Fibroblast of skin of left quadriceps (primary cell): ENCODE data around the gene GOLPH3L.
"Not testable (repeated sequence)": the region's sequence is repeated elsewhere in the genome, so short reads cannot be mapped to it uniquely, and the experiment has no call there.

Experiments used
- DNase-seq, 2 experiments: peaks; one replicate each; pipeline ENCODE4 v3.0.0-alpha.2; 2013; ENCODE audit warnings: low read depth in 2 of 2

GOLPH3L gene

DNA sequence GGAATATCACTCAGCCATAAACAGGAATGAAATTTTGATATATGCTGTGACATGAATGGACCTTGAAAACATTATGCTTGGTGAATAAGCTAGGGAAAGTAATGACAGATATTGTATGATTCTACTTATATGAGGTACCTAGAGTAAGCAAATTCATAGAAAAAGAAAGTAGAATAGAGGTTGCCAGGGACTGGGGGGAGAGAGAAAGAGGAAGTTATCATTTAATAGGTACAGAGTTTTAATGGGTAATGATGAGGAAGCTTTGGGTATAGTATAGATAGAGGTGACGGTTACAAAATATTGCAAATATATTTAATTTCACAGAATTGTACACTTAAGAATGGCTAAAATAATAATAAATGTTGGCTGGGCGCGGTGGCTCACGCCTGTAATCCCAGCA lies 36.4 kb downstream of the GOLPH3L start:
- DNase-seq: no peak

DNA sequence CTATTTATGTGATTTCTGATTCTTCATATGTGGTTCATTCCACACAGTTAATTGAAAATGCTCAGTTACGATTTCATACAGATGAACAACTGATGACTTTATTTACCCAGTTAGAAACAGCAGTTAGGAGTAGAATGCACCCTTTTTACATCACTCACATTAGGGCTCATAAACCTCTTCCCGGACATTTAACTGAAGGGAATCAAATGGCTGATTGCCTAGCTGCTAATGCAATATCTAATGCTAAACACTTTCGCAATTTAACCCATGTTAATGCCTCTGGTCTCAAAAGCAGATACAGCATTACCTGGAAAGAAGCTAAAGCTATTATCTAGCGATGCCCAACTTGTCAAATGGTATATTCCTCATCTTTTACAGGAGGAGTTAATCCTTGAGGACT lies 39.9 kb downstream of the GOLPH3L start:
- DNase-seq: not testable (repeated sequence)

DNA sequence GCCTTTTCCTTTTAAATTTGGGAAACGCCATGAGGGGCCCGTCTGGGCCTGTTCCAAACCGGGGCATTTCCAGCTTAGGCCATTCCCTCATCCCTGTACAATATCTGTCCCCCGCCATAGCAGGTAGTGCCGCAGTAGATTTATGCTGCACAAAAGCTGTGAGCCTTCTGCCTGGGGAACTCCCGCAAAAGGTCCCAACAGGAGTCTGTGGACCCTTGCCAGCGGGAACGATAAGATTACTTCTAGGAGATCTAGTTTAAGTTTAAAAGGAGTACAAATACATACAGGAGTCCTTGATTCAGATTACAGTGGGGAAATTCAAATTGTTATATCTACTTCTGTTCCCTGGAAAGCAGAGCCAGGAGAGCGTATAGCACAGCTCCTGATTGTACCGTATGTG lies 42.3 kb downstream of the GOLPH3L start:
- DNase-seq: not testable (repeated sequence)

- DNase-seq: no peak
Observed at GRCh38 chr1:150650193-150650592, 46.8 kb downstream of the GOLPH3L start.

DNA sequence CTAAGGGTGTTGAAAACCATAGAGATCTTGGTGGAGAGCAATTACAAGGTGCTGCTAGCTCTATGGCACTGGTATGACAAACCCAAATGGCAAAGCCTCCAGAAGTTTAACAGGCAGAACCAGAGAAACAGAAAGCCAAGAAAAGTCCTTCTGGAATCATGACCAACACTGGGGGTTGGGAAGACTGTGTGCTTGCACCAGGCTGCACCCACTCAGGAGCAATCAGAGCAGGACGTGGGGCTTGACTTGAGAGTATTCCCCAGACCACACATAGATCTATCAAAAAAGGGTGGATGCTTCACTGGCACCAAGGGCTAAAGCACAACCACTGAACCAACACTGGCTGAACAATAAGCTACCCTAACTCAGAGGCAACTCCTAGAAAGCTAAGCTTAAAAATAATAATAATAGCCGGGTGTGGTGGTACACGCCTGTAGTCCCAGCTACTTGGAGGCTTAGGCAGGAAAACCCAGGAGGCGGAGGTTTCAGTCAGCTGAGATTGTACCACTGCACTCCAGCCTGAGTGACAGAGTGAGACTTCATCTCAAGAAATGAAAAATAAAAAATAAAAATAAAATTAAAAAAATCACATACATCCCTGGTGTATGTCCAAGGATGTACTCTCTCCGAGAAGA lies 47.4 kb downstream of the GOLPH3L start:
- no peak for DNase-seq

DNA sequence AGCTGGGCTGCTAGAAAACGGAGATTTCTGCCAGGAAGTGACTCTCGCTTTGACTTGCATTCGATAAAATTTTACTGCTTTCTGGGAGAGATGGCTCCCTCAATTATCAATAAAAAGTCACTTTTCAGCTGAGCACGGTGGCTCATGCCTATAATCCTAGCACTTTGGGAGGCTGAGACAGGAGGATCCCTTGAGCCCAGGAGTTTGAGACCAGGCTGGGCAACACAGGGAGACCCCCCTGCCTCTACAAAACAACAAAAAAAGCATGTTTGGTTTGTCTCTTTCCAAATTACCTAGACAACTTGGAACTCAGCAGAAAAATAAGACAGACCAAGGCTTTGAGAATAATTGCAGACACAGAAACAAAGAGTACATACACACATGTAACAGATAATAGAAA lies 54.7 kb downstream of the GOLPH3L start:
- DNase-seq: no peak

DNA sequence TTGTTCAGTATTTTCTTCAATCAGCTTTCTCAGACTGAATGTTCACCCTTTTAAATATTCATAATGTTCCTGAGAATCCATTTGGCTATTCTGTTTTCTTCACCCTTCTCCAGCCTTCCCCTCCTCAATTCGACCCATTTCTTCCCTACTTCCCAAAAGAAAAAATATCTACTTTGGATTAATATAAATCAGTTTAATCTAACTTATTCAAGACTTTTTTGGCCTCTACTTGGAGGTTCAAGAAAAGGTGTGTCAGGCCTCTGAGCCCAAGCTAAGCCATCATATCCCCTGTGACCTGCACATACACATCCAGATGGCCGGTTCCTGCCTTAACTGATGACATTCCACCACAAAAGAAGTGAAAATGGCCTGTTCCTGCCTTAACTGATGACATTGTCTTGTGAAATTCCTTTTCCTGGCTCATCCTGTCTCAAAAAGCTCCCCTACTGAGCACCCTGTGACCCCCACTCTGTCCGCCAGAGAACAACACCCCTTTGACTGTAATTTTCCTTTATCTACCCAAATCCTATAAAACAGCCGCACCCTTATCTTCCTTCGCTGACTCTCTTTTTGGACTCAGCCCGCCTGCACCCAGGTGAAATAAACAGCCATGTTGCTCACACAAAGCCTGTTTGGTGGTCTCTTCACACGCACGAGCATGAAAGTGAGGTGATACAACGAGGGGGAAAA lies 55.7 kb downstream of the GOLPH3L start:
- DNase-seq: not testable (repeated sequence)

- not testable (repeated sequence) for DNase-seq
Observed at GRCh38 chr1:150638430-150638829, 58.5 kb downstream of the GOLPH3L start.

DNA sequence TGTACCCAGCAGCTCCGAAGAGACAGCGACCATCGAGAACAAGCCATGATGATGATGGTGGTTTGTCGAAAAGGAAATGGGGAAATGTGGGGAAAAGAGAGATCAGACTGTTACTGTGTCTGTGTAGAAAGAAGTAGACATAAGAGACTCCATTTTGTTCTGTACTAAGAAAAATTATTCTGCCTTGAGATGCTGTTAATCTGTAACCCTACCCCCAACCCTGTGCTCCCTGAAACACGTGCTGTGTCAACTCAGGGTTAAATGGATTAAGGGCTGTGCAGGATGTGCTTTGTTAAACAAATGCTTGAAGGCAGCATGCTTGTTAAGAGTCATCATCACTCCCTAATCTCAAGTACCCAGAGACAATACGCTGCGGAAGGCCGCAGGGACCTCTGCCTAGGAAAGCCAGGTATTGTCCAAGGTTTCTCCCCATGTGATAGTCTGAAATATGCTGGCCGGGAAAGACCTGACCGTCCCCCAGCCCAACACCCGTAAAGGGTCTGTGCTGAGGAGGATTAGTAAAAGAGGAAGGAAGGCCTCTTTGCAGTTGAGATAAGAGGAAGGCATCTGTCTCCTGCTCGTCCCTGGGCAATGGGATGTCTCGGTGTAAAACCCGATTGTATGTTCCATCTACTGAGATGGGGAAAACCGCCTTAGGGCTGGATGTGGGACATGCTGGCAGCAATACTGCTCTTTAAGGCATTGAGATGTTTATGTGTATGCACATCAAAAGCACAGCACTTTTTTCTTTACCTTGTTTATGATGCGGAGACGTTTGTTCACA lies 61.9 kb downstream of the GOLPH3L start:
- DNase-seq: not testable (repeated sequence)

DNA sequence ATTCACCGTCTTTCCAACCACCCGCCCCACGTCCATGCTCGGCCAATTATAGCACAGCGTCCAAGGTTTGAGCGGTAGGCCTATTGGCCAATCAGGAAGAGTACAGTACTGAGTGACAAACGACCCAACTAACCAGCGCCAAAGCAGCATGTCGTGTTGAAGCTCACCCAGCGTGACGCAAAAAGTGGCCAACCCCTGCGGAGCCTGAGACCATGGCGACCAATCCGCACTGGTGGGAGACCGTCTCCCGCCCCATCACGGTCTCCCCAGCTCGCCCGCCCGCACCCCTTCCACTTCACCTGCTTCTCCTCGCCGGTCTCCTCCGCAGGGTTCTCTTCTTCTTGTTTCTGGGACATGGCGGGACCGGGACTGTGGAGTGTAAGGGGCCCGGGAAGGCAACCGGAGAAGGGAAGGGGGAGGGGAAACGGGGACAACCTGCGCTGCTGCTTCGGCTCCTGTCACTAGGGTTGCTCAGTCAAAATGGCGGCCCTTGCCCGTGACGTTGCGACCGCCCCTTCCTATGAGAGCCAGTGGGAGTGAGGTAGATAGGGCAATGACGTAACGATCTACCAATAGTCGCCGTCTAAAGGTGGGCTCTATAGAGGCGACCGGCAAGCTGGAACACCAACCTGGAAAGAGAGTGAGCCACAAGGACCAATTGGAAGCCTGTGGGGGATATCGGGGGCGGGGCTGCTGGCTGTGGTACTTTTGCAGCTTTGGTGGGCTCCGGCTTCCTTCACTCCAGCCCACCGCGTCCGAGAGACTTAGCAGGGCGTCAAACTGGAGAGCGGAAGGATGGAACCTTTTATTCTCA lies 67.6 kb downstream of the GOLPH3L start, which contains the start of gene ENSA:
Gene ENSA, minus strand, starts transcription at position 498 of the 814 bp plus-strand sequence. Its CDS starts 142 bp downstream, at position 356.
- peak; percentile 99 to 100 for DNase-seq

- no peak for DNase-seq
Observed at GRCh38 chr1:150628766-150629114, 68.2 kb downstream of the GOLPH3L start.

DNA sequence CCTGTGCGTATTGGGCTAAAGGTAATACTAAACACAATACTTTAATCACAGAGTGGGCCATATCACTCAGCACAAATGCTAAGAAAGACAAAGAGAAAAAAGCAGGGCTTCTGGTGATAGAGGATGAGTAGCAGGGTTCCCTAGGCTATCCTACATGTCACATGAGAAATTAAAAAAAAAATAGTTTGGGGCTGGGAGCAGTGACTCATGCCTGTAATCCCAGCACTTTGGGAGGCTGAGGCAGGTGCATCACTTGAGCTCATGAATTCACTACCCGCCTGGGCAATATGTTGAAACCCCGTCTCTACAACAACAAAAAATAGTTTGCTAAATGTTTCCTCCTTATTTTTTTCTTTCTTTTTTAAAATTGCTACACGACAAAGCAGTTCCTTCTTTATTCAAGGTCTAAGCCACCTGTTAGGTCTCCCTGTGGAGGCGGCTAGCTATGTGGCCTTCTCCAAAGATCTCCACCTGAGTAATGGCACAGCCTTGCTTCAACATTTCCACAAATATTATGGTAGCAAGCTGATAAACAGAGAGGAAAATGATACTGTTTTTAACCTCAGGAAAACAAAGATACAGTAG lies 69.0 kb downstream of the GOLPH3L start:
- no peak for DNase-seq

- no peak for DNase-seq
Observed at GRCh38 chr1:150626150-150626549, 70.8 kb downstream of the GOLPH3L start.

- not testable (repeated sequence) for DNase-seq
Observed at GRCh38 chr1:150624546-150624945, 72.4 kb downstream of the GOLPH3L start.

DNA sequence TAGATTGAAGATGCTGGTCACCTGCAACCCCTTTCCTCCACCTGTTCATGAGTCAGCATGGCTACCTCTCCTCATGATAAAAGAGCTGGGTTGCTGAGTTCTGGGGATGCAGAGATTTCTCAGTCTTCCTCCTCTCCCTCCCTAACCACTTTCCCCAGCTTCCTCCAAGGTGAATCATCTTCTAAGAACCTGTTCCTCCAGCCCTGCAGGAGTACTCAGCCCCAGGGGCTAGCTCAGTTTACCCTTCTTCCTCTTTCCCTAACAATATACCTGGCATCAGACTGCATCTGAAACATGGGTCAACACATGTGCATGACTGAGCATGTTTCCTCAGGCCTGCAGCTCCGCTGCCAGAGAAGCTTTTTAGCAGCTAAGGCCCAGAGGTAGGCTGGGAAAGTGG lies 72.8 kb downstream of the GOLPH3L start:
- not testable (repeated sequence) for DNase-seq

GRCh38 chr1:150622303-150622975 lies 74.5 kb downstream of the GOLPH3L start:
- no peak for DNase-seq

DNA sequence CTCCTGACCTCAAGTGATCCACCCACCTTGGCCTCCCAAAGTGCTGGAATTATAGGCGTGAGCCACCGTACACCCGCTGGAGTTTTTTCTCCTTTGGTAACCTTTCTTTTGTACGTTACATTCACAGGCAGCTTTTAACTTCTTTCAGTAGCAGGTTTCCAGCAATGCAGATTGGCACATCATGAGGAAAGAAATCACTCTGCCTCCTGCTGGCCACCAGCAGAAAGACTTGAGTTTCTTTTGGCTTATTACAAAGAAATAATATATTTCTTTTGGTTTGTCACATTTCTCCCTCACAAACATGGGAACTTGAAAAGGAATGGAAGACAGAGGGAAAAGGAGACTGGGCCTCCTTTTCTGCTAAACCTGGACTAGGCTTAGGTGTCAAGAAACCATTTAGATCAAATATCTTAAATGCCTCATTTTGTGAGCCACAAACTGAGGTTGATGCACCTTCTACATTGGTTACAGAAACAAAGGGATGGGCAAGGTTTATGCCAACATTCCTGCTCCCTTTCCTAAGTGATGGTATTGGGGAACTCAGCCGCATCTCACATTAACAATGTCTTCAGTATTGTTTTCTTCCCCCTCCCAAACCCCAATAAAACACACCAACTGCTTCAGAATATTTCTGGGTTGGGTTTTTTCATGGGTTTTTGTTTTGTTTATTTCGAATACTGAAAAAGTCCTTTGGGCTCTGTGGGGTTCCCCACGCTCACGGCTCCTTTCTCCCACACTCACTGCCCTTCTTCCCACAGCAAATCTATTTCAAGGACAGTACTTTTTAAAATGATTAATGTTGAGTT lies 75.3 kb downstream of the GOLPH3L start:
- peak in 1 of 2 experiments; percentile 29 for DNase-seq

DNA sequence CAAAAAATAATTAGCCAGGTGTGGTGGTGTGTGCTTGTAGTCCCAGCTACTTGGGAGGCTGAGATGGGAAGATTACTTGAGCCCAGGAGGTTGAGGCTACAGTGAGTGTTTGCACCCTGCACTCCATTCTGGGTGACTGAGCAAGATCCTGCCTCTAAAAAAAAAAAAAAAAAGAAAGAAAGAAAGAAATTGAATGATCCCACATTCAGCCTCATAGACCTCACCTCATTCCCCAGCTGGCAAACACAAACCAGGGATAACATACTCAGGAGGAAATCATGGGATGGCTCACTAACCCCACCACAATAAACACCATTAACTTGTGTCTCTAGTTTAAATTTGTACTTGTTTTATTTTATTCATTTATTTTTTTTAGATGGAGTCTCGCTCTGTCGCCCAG lies 76.0 kb downstream of the GOLPH3L start:
- DNase-seq: no peak

DNA sequence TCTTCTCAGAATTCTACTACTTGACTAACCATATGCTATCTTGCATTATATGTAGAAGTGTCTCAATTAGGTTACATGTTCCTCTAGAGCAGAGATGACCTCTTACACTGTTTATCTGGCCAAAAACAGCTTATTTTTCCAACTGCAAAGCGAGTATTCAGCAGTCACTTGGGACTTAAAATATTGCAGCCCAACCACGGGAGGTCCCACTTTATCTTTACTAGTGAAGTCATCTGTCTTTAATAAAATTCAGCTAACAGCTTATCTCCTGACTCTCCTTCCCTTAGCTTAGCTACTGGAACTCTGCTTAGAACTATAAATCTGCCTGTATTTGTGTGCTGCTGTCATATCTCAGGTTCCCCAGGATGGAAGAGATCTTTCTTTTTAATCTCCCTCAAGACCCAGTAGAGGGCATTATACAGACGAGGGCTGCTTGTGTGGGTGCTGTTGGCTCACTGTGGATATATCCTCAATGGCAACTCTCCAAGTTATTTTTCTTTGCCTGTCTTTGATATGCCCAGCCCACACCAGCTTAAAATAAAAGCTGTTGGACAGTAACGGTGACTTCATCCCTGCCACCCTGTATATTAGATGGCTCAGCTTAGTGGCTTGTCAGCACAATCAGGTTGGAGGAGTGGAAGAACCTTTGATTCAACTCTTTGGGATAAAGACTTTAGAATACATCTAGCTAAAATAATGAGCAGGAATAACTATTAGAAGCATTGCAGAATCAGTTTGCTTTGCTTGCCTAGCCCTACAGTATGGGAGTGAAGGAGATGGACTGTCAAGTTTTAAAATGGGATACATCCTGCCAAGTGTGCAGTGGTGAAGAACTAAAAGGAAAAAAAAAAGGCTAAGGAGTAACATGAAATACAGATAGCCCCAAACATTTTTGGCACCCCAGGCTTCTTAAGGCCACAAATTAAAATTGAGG lies 77.1 kb downstream of the GOLPH3L start:
- DNase-seq: peak; percentile 51 to 53
